ENCODE results near the gene PAWR.
"Not testable (repeated sequence)": the region's sequence is repeated elsewhere in the genome, so short reads cannot be mapped to it uniquely, and the experiment has no call there.

Gene PAWR

GRCh38 chr12:79650440-79650839 is 40.3 kb downstream of the PAWR start:
- H2BK120ac ChIP-seq (ENCODE audit: insufficient read depth, low read length, poor library complexity): no peak overlapping the region
- H3K23ac ChIP-seq (ENCODE audit: low read length): no peak overlapping the region
- H4K91ac ChIP-seq (ENCODE audit: low read depth, low read length): no peak overlapping the region
- H3K27ac ChIP-seq (ENCODE audit: low read depth, low read length): no peak overlapping the region
- no peak overlapping the region for H3K14ac ChIP-seq (ENCODE audit: low read length)
- H3K4ac ChIP-seq (ENCODE audit: low read depth, low read length): peak overlapping the region; percentile 75
- no peak overlapping the region for H2AK5ac ChIP-seq (ENCODE audit: low read length)
- no peaks in the 10 kb centered on the region for H3K27me3 ChIP-seq (ENCODE audit: insufficient read depth, low read length)
- no peaks in the 10 kb centered on the region for H3K79me1 ChIP-seq (ENCODE audit: low read length)
- H2BK12ac ChIP-seq (ENCODE audit: low read length): no peak overlapping the region
- H3K4me3 ChIP-seq (ENCODE audit: low read depth, low read length): no peak overlapping the region
- no peak for DNase-seq
- H3K4me1 ChIP-seq (ENCODE audit: control insufficient read depth in 1 of 2, insufficient read depth in 2 of 2, low read length in 2 of 2): peaks cover 0 to 3% of the 10 kb centered on the region in 2 experiments
- no peak overlapping the region for H2AFZ ChIP-seq (ENCODE audit: insufficient read depth, low read length, poor library complexity)
- H2BK5ac ChIP-seq (ENCODE audit: low read depth, low read length, poor library complexity): no peak overlapping the region
- no peak overlapping the region for H3K9ac ChIP-seq (ENCODE audit: low read length)
- H3K18ac ChIP-seq (ENCODE audit: low read length): no peak overlapping the region
- WGBS (ENCODE audit: extremely low coverage, insufficient coverage, insufficient read length): no CpG with 5 or more reads among the region's 2 CpGs
- peaks cover 5% of the 10 kb centered on the region for H3K79me2 ChIP-seq (ENCODE audit: control insufficient read depth, insufficient read depth, low read length, poor library complexity)
- H4K8ac ChIP-seq (ENCODE audit: low read depth, low read length): no peak overlapping the region
- H3K9me3 ChIP-seq (ENCODE audit: insufficient read depth, low read depth, low read length): no peaks in the 10 kb centered on the region
- no peak overlapping the region for H3K4me2 ChIP-seq (ENCODE audit: low read length)
- H3K36me3 ChIP-seq (ENCODE audit: control insufficient read depth in 1 of 2, insufficient read depth in 2 of 2, low read length in 2 of 2): peaks cover 0 to 6% of the 10 kb centered on the region in 2 experiments
- H4K12ac ChIP-seq (ENCODE audit: low read depth, low read length): no peak overlapping the region

DNA sequence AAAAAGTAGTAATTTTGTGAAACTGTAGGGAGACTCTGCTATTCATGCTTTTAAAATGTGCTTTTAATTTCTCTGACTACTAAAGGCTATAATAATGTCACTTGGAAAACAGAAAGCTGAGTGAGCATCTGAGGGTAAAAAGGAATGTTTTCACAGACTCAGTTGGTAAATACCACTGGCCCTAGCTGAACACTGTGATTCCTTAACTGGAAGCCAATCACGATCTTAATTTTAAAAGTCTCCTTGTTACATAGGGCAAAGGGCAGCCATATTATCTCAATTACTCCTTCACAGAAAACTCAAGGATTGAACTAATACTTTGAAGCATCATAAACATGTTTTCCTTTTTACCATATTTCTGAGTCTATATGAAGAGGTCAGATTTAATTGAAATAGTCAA is 41.9 kb downstream of the PAWR start:
- no CpG with 5 or more reads among the region's 1 CpG for WGBS (ENCODE audit: extremely low coverage, insufficient coverage, insufficient read length)
- DNase-seq: no peak
- Histone ChIP-seq H3K9me3 (ENCODE audit: insufficient read depth, low read depth, low read length) (no peaks in the 10 kb centered on the region), H3K36me3 (ENCODE audit: control insufficient read depth in 1 of 2, insufficient read depth in 2 of 2, low read length in 2 of 2) (peaks cover 0 to 6% of the 10 kb centered on the region in 2 experiments), H3K23ac (ENCODE audit: low read length) (no peak overlapping the region), H3K4me1 (ENCODE audit: control insufficient read depth in 1 of 2, insufficient read depth in 2 of 2, low read length in 2 of 2) (peaks cover 0 to 3% of the 10 kb centered on the region in 2 experiments), H4K8ac (ENCODE audit: low read depth, low read length) (no peak overlapping the region), H2BK5ac (ENCODE audit: low read depth, low read length, poor library complexity) (no peak overlapping the region), H4K91ac (ENCODE audit: low read depth, low read length) (no peak overlapping the region), H2AK5ac (ENCODE audit: low read length) (no peak overlapping the region), H3K27ac (ENCODE audit: low read depth, low read length) (no peak overlapping the region), H3K9ac (ENCODE audit: low read length) (no peak overlapping the region), H2BK120ac (ENCODE audit: insufficient read depth, low read length, poor library complexity) (no peak overlapping the region), H3K4ac (ENCODE audit: low read depth, low read length) (peak overlapping the region; percentile 69), H2AFZ (ENCODE audit: insufficient read depth, low read length, poor library complexity) (no peak overlapping the region), H2BK12ac (ENCODE audit: low read length) (no peak overlapping the region), H3K18ac (ENCODE audit: low read length) (no peak overlapping the region), H4K12ac (ENCODE audit: low read depth, low read length) (no peak overlapping the region), H3K4me2 (ENCODE audit: low read length) (no peak overlapping the region), H3K14ac (ENCODE audit: low read length) (no peak overlapping the region), H3K27me3 (ENCODE audit: insufficient read depth, low read length) (no peaks in the 10 kb centered on the region), H3K79me1 (ENCODE audit: low read length) (no peaks in the 10 kb centered on the region), H3K4me3 (ENCODE audit: low read depth, low read length) (no peak overlapping the region), H3K79me2 (ENCODE audit: control insufficient read depth, insufficient read depth, low read length, poor library complexity) (peaks cover 5% of the 10 kb centered on the region)

DNA sequence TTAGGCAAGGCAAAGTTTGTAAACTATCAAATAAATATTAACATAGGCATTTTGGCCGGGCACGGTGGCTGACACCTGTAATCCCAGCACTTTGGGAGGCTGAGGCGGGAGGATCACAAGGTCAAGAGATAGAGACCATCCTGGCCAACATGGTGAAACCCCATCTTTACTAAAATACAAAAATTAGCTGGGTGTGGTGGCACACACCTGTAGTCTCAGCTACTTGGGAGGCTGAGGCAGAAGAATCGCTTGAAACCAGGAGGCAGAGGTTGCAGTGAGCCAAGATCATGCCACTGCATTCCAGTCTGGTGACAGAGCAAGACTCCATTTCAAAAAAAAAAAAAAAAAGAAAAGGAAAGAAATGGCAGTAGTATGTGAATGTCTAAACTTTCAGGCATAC is 43.9 kb downstream of the PAWR start:
- H3K27me3 ChIP-seq (ENCODE audit: insufficient read depth, low read length); H2AK5ac ChIP-seq (ENCODE audit: low read length); H3K36me3 ChIP-seq (ENCODE audit: control insufficient read depth in 1 of 2, insufficient read depth in 2 of 2, low read length in 2 of 2); H3K4me2 ChIP-seq (ENCODE audit: low read length); H3K9me3 ChIP-seq (ENCODE audit: insufficient read depth, low read depth, low read length); H3K9ac ChIP-seq (ENCODE audit: low read length); H3K14ac ChIP-seq (ENCODE audit: low read length); H2BK120ac ChIP-seq (ENCODE audit: insufficient read depth, low read length, poor library complexity); H2BK5ac ChIP-seq (ENCODE audit: low read depth, low read length, poor library complexity); H3K4ac ChIP-seq (ENCODE audit: low read depth, low read length); H3K4me3 ChIP-seq (ENCODE audit: low read depth, low read length); H3K4me1 ChIP-seq (ENCODE audit: control insufficient read depth in 1 of 2, insufficient read depth in 2 of 2, low read length in 2 of 2); H2AFZ ChIP-seq (ENCODE audit: insufficient read depth, low read length, poor library complexity); H3K18ac ChIP-seq (ENCODE audit: low read length); H4K12ac ChIP-seq (ENCODE audit: low read depth, low read length); H3K79me2 ChIP-seq (ENCODE audit: control insufficient read depth, insufficient read depth, low read length, poor library complexity); H4K8ac ChIP-seq (ENCODE audit: low read depth, low read length); H4K91ac ChIP-seq (ENCODE audit: low read depth, low read length); H3K79me1 ChIP-seq (ENCODE audit: low read length); H2BK12ac ChIP-seq (ENCODE audit: low read length); H3K27ac ChIP-seq (ENCODE audit: low read depth, low read length); H3K23ac ChIP-seq (ENCODE audit: low read length): not testable (repeated sequence)
- peak in 1 of 2 donors; percentile 41 for DNase-seq
- no CpG with 5 or more reads among the region's 4 CpGs for WGBS (ENCODE audit: extremely low coverage, insufficient coverage, insufficient read length)

GRCh38 chr12:79645235-79645630 is 45.5 kb downstream of the PAWR start:
- H2AK5ac ChIP-seq (ENCODE audit: low read length): no peak overlapping the region
- H3K9ac ChIP-seq (ENCODE audit: low read length): no peak overlapping the region
- no peak overlapping the region for H3K27ac ChIP-seq (ENCODE audit: low read depth, low read length)
- DNase-seq: no peak
- no peaks in the 10 kb centered on the region for H3K79me1 ChIP-seq (ENCODE audit: low read length)
- no peak overlapping the region for H2BK120ac ChIP-seq (ENCODE audit: insufficient read depth, low read length, poor library complexity)
- H2AFZ ChIP-seq (ENCODE audit: insufficient read depth, low read length, poor library complexity): no peak overlapping the region
- no peak overlapping the region for H4K91ac ChIP-seq (ENCODE audit: low read depth, low read length)
- H3K9me3 ChIP-seq (ENCODE audit: insufficient read depth, low read depth, low read length): no peaks in the 10 kb centered on the region
- no peaks in the 10 kb centered on the region for H3K27me3 ChIP-seq (ENCODE audit: insufficient read depth, low read length)
- H3K18ac ChIP-seq (ENCODE audit: low read length): no peak overlapping the region
- peaks cover 7% of the 10 kb centered on the region for H3K79me2 ChIP-seq (ENCODE audit: control insufficient read depth, insufficient read depth, low read length, poor library complexity)
- peak overlapping the region; percentile 33 for H3K4ac ChIP-seq (ENCODE audit: low read depth, low read length)
- no peak overlapping the region for H2BK12ac ChIP-seq (ENCODE audit: low read length)
- H3K14ac ChIP-seq (ENCODE audit: low read length): no peak overlapping the region
- peaks cover 0 to 5% of the 10 kb centered on the region in 2 experiments for H3K36me3 ChIP-seq (ENCODE audit: control insufficient read depth in 1 of 2, insufficient read depth in 2 of 2, low read length in 2 of 2)
- no peak overlapping the region for H4K12ac ChIP-seq (ENCODE audit: low read depth, low read length)
- H3K23ac ChIP-seq (ENCODE audit: low read length): no peak overlapping the region
- no peaks in the 10 kb centered on the region for H3K4me1 ChIP-seq (ENCODE audit: control insufficient read depth in 1 of 2, insufficient read depth in 2 of 2, low read length in 2 of 2)
- H3K4me3 ChIP-seq (ENCODE audit: low read depth, low read length): no peak overlapping the region
- H3K4me2 ChIP-seq (ENCODE audit: low read length): no peak overlapping the region
- H4K8ac ChIP-seq (ENCODE audit: low read depth, low read length): no peak overlapping the region
- no peak overlapping the region for H2BK5ac ChIP-seq (ENCODE audit: low read depth, low read length, poor library complexity)

All from trophoblast cell (in vitro differentiated cells and primary cell).